NCI-H128 (cell line): Measurements from ENCODE around the gene S100A4.
"Not testable (repeated sequence)": the region's sequence is repeated elsewhere in the genome, so short reads cannot be mapped to it uniquely, and the experiment has no call there.

Experiments used
- DNase-seq: peaks from one replicate; lab custom pipeline; 2025; ENCODE audit not compliant: unreplicated experiment; lab: John Stamatoyannopoulos, UW

The S100A4 gene

GRCh38 chr1:153535242-153536011 is 10.2 kb downstream of the S100A4 start, which contains the start of gene S100A6:
S100A6 (minus strand) TSS chr1:153535991; CDS start chr1:153535339, 652 bp downstream.
- DNase-seq = no peak

GRCh38 chr1:153534925-153535241 is 10.7 kb downstream of the S100A4 start:
- no peak for DNase-seq

- DNase-seq = no peak
Measured at GRCh38 chr1:153534226-153534924, 11.2 kb downstream of the S100A4 start.

- DNase-seq = no peak
Measured at GRCh38 chr1:153533689-153534201, 11.9 kb downstream of the S100A4 start.

GRCh38 chr1:153532769-153533599 is 12.6 kb downstream of the S100A4 start:
- DNase-seq = peak; percentile 91

- DNase-seq = no peak
Measured at GRCh38 chr1:153532181-153532580, 13.4 kb downstream of the S100A4 start.

GRCh38 chr1:153531638-153532037 is 14.0 kb downstream of the S100A4 start:
- no peak for DNase-seq

- no peak for DNase-seq
Measured at GRCh38 chr1:153527683-153528040, 17.9 kb downstream of the S100A4 start.

GRCh38 chr1:153527023-153527682 is 18.5 kb downstream of the S100A4 start:
- DNase-seq = no peak

- DNase-seq = no peak
Measured at GRCh38 chr1:153526132-153526543, 19.5 kb downstream of the S100A4 start.

GRCh38 chr1:153525088-153525728 is 20.4 kb downstream of the S100A4 start:
- DNase-seq = no peak

GRCh38 chr1:153522353-153523048 is 23.1 kb downstream of the S100A4 start:
- DNase-seq = not testable (repeated sequence)

GRCh38 chr1:153521808-153522207 is 23.8 kb downstream of the S100A4 start:
- DNase-seq = not testable (repeated sequence)

GRCh38 chr1:153520818-153521476 is 24.7 kb downstream of the S100A4 start:
- no peak for DNase-seq

- not testable (repeated sequence) for DNase-seq
Measured at GRCh38 chr1:153520137-153520691, 25.4 kb downstream of the S100A4 start.

- no peak for DNase-seq
Measured at GRCh38 chr1:153519242-153519641, 26.4 kb downstream of the S100A4 start.

- DNase-seq = no peak
Measured at GRCh38 chr1:153515504-153516394, 29.9 kb downstream of the S100A4 start.

- no peak for DNase-seq
Measured at GRCh38 chr1:153513666-153514065, 31.9 kb downstream of the S100A4 start.
